Measurements from ENCODE around the gene FOXL1. TPM values are rescaled to one million over a fixed set of nuclear protein-coding genes. Genes with fewer than 3 reads are reported as not detected.

Gene FOXL1
- total RNA-seq, 1 donor from 2014 or later: 0.81 TPM

DNA sequence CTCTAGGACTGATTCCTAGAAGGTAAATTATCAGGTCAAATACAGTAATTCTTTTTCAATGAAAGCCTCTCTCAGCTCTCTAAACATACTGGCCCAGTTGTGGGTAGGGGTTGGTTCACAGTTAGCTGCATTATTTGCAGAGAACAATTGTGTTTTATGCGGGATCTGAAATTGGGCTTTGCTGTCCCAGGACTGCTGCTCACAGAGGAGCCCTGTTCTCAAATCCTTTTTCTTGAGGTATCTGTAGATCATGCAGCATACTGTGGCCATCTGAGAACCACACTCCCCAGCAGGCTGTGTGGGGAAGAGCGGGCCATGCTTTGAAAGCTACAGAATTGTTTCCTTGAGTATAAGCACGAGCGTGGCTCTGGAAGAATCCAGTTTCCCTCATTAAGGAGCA, 40.9 kb upstream of the FOXL1 start:
- no peak overlapping the region for H3K27ac ChIP-seq
- no peaks in the 10 kb centered on the region for H3K9me3 ChIP-seq
- H3K4me3 ChIP-seq: no peak overlapping the region
- H3K36me3 ChIP-seq: peaks cover 77% of the 10 kb centered on the region
- ATAC-seq (no peak), DNase-seq (no peak)
- no peaks in the 10 kb centered on the region for H3K27me3 ChIP-seq
- no peaks in the 10 kb centered on the region for H3K4me1 ChIP-seq
- intact Hi-C loops (cut with DNase I): no loop called here
- TF ChIP-seq CTCF (IDR thresholded peaks at IDR 0.05): no peak

- DNase-seq: peak; percentile 44
- intact Hi-C loops (cut with DNase I): no loop called here
- Histone ChIP-seq H3K4me1 (no peaks in the 10 kb centered on the region), H3K9me3 (no peaks in the 10 kb centered on the region), H3K27me3 (no peaks in the 10 kb centered on the region), H3K4me3 (no peak overlapping the region), H3K36me3 (peaks cover 77% of the 10 kb centered on the region), H3K27ac (no peak overlapping the region)
- no peak for ATAC-seq
- TF ChIP-seq CTCF (IDR thresholded peaks at IDR 0.05): no peak
Observed at GRCh38 chr16:86538196-86538780, 40.1 kb upstream of the FOXL1 start.

DNA sequence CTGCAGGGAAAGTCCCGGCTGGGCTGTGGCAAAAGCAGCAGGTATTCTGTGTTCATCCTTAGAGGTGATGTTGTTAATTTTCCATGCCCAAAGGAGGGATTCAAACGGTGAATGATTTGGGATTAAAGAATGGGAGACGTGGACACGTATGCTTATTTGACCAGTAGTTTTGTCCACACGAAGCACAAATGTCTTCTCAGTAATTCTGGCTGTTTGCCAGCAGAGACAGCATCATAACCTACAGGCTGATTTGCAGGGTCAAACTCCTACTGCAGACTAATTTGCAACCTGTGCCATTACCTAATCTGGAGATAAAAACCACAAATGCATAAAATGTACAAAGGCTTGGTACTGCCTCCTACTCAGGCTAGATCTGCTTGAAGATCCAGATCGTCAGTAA, 37.5 kb upstream of the FOXL1 start:
- no peak for TF ChIP-seq CTCF (IDR thresholded peaks at IDR 0.05)
- ATAC-seq: no peak
- no peak for DNase-seq
- Histone ChIP-seq H3K9me3 (no peaks in the 10 kb centered on the region), H3K4me3 (no peak overlapping the region), H3K36me3 (peaks cover 80% of the 10 kb centered on the region), H3K27me3 (no peaks in the 10 kb centered on the region), H3K27ac (no peak overlapping the region), H3K4me1 (no peaks in the 10 kb centered on the region)
- intact Hi-C loops (cut with DNase I): no loop called here

DNA sequence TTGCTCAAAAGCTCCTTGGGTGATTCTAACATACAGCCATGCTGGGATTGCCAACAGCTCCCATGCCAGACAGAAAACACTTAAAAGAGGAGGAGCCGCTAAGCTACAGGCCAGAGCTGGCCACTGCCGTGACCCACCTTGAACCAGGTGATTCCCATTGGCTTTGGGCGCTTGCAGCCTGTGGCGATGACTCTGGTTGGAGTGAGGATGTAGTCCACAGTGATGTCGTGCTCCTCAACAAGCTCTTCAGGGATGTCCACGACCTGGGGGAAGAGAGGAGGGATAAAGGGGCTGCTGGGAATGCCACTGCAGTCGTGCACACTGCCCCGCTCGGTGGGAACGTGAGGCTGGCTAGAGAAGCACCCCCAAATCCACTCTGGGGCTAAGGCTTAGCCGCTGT, 36.8 kb upstream of the FOXL1 start:
- no peaks in the 10 kb centered on the region for H3K4me1 ChIP-seq
- no peaks in the 10 kb centered on the region for H3K9me3 ChIP-seq
- no peaks in the 10 kb centered on the region for H3K27me3 ChIP-seq
- no peak overlapping the region for H3K4me3 ChIP-seq
- ATAC-seq (no peak), DNase-seq (peak; percentile 40)
- no peak overlapping the region for H3K27ac ChIP-seq
- intact Hi-C loops (cut with DNase I): no loop called here
- H3K36me3 ChIP-seq: peaks cover 78% of the 10 kb centered on the region
- TF ChIP-seq CTCF (IDR thresholded peaks at IDR 0.05): no peak

DNA sequence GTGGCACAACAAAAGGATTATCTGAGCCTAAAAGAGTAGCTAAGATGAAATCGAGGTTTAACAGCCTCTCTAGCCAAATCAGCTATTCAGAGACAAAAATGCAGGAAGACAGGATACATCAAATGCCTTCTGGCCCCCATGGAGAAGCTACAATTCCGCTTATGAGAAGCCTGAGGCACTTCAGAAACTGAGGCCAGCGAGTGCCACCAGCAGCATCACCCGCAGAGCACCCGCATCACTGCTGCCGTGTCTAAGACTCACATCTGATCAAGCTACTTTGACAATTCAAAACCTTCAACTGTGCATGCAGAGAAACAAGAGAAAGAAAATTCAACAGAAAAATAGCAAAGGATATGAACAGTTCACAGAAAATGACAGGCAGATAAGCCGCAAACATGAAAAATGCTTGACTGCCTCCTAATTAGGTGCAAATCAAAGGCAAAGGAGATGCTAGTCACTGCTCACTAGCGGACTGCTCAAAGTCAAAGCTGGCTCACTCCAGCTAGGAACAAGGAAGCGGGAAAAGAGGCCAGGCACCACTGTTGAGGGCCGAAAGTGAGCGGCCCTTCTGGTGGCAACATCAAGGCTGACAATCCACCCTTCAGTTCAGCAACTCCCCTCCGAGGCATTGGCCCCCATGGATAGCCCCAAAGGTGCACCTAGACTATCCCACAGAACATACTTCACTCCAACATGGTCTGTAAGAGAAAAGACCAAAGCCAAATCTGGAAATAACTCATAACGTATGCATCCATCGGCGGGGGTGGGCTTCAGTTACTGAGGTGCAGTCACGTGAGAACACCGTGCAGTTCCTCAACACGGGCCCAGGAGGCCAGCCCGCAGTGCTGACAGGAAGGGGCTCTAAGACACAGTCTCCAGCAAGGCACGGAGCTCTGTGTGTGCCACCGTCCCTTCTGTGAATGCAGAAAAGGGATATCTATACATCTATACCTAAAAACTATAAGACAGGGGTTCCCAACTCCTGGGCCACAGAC, 35.3 kb upstream of the FOXL1 start:
- Histone ChIP-seq H3K27ac (no peak overlapping the region), H3K36me3 (peaks cover 68% of the 10 kb centered on the region), H3K27me3 (no peaks in the 10 kb centered on the region), H3K4me1 (no peaks in the 10 kb centered on the region), H3K9me3 (no peaks in the 10 kb centered on the region), H3K4me3 (no peak overlapping the region)
- no peak for TF ChIP-seq CTCF (IDR thresholded peaks at IDR 0.05)
- intact Hi-C loops (cut with DNase I): no loop called here
- ATAC-seq: no peak
- DNase-seq: peak; percentile 49
